NCI-H128 (cell line): Measurements from ENCODE around the gene CELF6.
A peak's percentile ranks its signal among the peaks of the same experiment; 100 is the strongest.

Source experiments
- DNase-seq: peaks from one replicate; lab custom pipeline; 2025; ENCODE audit not compliant: unreplicated experiment; lab: John Stamatoyannopoulos, UW

Gene CELF6

DNA sequence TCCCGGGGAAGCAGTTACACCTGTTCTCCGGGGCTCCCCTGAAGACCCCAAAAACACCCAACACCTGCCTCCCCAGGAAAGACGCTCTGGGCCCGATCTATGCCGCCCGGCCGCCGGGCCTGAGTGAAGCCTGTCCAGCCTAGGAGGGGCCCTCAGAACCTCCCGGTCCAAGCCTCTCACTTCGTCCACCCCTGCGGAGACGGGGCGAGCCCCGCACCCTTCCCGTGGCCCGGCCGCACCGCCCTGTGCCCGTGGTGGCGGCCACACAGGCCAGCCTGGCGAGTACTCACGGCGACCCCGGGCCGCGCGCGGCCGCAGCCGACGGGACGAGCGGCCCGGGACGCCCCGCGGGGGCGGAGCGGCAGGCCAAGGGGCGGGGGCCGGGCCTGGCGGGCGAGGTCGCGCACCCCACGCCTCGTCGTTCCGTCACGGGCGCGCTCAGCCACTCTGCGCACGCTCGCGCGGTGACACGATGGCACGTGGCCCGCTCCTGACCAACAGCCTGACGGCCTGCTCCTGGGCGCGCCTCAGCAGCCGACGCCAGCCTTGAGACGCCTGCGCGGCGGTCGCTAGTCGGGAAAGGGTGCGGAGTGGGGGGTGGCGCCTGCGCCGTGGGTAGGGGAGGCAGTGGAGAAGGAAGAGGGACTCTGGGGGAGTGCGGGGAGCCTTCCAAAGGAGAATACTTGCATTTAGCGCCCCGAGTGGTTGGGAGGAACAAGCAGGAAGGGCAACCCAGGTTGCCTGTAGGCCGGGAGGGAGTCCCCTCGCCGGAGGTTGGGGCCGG, 47.6 kb downstream of the CELF6 start, which contains the start of gene PARP6:
Gene PARP6 (minus strand): TSS at position 342 of the 784 bp plus-strand sequence. CDS start 5,077 bp downstream, outside the sequence.
- peak; percentile 80 for DNase-seq

GRCh38 chr15:72271895-72272212, 48.1 kb downstream of the CELF6 start:
- DNase-seq = no peak

GRCh38 chr15:72271221-72271620, 48.7 kb downstream of the CELF6 start:
- DNase-seq = no peak

- DNase-seq = no peak
Observed at GRCh38 chr15:72269739-72270138, 50.2 kb downstream of the CELF6 start.

DNA sequence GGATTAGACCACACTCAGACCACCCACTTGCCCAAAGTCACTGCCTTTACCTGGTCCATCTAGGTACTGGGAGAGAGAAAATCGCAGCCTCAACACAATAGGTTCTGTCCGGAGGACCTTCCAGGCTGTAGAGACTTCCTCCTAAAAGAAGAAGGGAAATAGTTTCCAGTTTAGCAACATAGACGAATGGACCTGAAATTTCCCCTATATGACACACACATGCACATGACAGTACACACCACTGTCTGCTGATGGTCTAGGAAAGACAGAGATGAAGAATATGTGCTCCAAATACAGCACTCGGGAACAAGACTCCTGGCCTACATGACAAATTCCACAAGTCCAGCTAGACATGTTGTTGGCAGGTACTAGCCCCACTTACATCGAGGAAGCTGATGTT, 54.9 kb downstream of the CELF6 start:
- no peak for DNase-seq

DNA sequence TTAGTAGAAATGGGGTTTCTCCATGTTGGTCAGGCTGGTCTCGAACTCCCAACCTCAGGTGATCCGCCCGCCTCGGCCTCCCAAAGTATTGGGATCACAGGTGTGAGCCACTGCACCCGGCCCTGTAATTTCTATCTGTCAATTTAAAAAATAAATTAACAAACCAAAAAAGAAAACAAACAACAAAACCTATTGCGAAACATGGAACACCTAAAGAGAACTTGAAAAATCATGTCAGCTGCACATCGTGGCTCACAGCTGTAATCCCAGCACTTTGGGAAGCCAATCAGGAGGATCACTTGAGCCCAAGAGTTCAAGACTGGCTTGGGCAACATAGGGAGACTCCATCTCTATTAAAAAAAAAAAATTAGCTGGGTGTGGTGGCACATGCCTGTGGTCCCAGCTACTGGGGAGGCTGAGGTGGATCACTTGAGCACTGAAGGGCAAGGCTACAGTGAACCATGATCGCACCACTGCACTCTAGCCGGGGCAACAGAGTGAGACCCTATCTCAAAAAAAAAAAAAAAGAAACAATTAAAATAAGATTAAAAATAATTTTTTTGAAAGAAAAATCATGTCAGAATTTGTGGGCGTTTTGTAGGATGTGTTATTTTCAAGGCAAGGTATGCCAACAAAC, 67.2 kb downstream of the CELF6 start:
- no peak for DNase-seq

GRCh38 chr15:72249142-72249810, 70.7 kb downstream of the CELF6 start:
- DNase-seq = no peak

DNA sequence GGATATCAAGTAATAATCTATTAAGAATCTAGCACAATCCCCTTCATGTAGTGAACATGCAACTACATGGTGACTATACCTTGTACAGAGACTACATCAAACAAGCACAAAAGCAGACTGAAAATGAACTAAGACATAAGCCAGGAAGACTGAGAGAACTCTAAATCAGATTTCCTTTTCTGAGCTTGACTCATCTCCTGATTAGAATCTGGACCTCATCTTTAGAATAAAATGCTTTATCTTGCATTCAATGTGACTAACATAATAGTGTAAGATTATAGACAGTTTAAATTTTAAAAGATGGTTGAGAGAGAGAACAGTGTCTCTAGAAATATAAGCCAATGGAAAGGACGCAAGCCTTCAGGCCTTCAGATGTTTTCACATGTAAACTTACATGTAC, 71.4 kb downstream of the CELF6 start:
- no peak for DNase-seq

DNA sequence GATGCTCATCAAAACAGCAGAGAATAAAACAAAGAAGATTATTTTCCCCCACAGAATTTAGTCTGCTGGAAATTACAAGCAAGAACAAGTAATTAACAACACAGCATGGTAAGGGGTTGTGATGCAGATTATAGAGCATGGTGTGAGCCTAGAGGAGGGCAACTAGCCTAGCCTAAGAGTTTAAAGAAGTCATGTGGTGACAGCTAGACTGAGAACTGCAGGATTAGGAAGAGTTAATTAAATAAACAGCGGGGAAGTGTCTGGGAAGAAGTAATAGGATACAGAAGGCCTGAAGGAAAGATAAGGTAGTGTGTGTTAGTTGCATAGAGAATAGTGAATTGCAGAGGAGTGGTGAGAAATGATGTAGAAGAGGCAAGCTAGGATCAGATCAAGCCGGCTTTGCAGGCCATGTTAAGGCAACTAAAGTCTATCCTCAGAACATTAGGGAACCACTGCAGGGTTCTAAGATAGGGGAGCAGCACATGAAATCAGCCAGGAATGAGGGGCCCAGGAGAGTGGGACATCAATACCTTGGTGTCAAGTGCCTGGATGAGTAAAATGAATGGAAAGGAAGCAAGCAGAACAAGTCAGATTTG, 77.1 kb downstream of the CELF6 start:
- no peak for DNase-seq

- DNase-seq = no peak
Observed at GRCh38 chr15:72239652-72240051, 80.3 kb downstream of the CELF6 start.

GRCh38 chr15:72238586-72238985, 81.4 kb downstream of the CELF6 start:
- no peak for DNase-seq

DNA sequence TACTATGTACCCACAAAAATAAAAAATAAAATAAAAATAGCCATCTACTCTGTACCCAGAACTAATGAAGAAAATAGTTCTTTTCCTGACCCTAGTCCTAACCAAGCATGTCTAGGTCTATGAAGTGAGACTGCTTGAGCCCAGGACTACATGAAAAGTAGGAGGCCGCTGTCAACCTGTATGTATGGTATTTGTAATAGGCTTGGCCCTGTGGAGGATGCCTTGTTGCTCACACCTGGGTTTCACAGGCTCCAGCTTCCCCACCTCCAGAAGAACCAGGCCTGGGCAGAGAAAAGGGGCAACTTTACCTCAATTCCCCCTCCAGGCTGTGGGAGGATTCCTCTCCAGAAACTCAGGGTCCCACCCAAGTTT, 82.1 kb downstream of the CELF6 start:
- no peak for DNase-seq

- DNase-seq = no peak
Observed at GRCh38 chr15:72237029-72237852, 82.7 kb downstream of the CELF6 start.

DNA sequence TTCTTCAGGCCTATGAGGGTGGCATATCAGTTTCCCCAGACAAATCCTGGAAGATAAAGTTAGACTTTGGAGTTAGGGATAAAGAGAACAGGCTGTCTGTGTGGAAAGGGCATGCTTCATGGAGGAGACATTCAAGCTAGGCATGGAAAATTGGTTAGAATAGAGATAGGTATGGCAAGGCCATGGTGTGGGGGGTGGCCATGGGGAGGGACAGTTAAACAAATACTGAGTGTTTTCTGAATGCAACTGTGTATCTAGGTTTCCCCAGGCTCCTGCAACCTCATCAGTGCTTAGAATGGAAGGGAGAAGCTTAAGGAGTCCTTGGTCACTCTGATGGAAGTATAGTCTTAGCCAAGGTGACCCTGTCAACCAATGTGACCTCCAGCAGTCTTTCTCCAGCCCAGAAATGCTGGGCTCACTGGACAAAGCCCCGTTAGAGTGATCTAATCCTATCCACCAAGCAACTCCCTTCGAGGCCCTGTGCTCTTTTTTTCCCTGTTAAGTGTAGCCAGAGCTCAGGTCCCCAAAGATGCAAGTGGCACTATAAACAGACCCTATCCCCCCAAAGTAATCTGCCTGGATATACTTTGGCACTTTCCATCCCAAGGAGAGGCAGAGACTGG, 83.5 kb downstream of the CELF6 start:
- DNase-seq = no peak

DNA sequence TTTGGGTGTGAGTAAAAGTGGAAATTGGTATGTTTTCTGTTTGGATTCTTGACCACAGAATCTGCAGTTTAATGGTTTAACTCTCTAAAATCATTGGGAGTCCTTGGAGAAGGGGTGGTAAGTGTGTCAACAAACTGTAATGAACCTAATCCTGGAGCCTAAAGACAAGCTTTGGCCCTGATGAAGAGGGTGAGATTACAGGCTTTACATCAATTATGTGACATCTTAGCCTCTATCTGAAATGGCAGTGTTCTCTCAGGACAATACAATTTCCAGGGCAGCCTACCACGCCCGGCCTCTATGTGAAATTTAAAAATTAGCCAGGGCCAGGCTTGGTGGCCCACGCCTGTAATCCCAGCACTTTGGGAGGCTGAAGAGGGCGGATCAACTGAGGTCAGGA, 84.7 kb downstream of the CELF6 start:
- no peak for DNase-seq
